GM21576 (cell line): ENCODE measurements around the gene ENOSF1.
"Not testable (repeated sequence)": the region's sequence is repeated elsewhere in the genome, so short reads cannot be mapped to it uniquely, and the experiment has no call there.

Source experiments
- ATAC-seq: cut with Tn5 transposase; IDR thresholded peaks from one replicate; pipeline ENCODE4 v1.9.1; 2021; ENCODE audit warnings: mild to moderate bottlenecking, moderate library complexity; ENCODE audit not compliant: unreplicated experiment

The ENOSF1 gene

GRCh38 chr18:708096-708495, 4.3 kb downstream of the ENOSF1 start:
- ATAC-seq = no peak

GRCh38 chr18:706405-706804, 6.0 kb downstream of the ENOSF1 start:
- no peak for ATAC-seq

GRCh38 chr18:703213-703967, 9.0 kb downstream of the ENOSF1 start:
- no peak for ATAC-seq

GRCh38 chr18:697800-698199, 14.6 kb downstream of the ENOSF1 start:
- no peak for ATAC-seq

DNA sequence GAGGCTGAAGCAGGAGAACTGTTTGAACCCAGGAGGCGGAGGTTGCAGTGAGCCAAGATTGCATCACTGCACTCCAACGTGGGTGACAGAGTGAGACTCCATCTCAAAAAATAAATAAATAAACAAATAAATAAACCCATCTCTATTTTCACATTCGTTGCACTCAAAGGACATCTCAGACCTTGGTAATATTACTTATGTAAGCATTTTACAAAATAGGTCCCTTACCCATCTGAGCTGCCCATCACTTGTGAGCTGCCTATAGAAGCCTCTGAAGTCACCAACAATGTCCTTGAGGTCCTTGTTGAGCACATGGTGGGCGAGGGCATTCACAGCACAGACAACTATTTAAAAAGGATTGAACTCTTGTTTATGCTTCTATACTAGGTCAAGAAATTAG, 15.4 kb downstream of the ENOSF1 start:
- no peak for ATAC-seq

- no peak for ATAC-seq
Measured at GRCh38 chr18:693466-694187, 18.8 kb downstream of the ENOSF1 start.

- no peak for ATAC-seq
Measured at GRCh38 chr18:692824-693223, 19.6 kb downstream of the ENOSF1 start.

DNA sequence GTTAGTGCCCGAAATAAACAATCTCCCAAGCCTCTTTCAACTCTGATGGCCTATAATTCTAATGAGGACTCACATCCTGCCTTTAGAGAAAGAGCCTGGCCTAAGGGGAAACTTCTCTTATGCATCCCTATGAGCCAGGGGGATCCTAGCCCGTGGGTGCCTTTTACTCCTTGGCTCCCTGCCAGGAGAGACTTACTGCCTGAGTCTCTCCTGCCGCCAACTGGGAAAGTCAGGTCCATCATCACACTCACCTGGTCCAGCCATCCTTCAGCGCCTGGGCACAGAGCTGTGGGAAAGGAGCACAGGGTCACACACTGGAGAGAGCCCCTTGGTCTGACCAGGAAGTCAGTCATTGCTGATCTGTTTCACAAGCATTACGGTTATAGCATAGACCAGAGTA, 24.1 kb downstream of the ENOSF1 start:
- ATAC-seq = no peak

DNA sequence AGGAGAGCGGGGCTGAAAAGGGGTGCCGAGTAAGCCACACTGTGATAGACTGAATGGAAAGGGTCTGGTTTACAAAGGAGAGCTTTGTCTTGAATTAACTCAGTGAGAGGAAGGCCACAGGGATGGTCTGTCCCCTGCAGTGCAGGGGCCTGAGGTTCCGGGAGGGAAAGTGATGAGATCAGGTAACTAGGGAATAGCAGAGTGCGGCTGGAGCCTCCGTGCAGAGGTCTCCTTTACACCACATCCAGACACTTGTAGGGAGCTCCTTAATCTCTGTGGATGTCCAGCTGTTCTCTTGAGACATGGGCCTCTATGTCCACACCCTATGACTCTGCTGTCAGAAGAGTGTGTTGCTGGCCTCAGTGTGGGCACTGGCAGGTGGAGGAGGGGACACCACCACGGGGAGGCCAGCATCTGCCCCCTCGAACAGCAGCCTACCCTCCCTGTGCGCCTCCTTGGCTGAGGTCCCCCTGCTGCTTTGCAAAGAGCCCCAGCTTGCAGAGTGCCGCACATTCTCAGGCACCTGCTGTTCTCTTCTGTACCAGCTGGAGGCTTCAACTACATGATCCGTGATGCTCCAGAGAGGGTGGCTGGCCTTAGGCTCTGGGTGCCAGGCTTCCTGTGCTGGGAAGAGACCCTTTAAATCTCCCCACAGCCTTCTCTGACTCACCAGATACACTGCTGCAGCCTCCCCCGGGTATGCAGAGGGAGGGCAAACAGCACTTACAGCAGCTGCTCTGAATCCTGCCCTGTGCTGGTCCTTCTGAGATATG, 25.9 kb downstream of the ENOSF1 start:
- no peak for ATAC-seq

DNA sequence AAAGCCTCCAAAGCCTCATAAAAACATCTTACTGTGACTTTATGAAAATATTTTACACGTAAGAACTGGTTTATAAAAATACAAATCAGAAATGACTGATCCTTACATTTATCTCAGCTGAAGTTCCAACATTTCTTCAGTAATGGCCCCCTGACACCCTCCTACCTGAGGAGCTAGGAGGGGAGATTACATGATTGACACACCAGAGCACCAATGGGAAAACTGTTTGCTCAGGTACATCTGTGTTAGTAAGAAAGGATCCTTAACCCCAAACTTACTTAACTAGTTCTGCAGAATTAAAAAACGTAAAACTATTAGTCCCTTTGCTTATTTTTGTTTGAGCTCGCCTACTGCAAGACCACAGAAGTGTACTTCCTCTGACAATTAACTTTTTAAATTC, 27.0 kb downstream of the ENOSF1 start:
- no peak for ATAC-seq

GRCh38 chr18:683531-683930, 28.9 kb downstream of the ENOSF1 start:
- no peak for ATAC-seq

GRCh38 chr18:682833-683232, 29.6 kb downstream of the ENOSF1 start:
- no peak for ATAC-seq

- not testable (repeated sequence) for ATAC-seq
Measured at GRCh38 chr18:682416-682815, 30.0 kb downstream of the ENOSF1 start.

GRCh38 chr18:681985-682384, 30.4 kb downstream of the ENOSF1 start:
- no peak for ATAC-seq

DNA sequence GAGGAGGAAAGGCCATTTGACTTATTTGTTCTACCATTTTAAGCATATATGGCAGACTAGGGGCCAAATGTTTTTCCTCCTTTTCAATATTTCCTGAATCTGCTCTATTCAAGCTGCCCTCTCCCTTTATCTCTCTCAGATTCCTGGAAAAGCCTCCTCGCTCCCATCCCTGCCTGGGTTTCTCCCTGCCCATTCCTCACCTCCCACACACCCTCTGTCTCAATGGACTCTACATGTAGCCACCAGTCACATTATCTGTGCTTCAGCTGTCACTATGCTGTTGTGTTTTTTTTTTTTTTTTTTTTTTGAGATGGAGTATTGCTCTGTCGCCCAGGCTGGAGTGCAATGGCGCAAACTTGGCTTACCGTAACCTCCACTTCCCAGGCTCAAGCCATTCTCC, 32.0 kb downstream of the ENOSF1 start:
- ATAC-seq = no peak

DNA sequence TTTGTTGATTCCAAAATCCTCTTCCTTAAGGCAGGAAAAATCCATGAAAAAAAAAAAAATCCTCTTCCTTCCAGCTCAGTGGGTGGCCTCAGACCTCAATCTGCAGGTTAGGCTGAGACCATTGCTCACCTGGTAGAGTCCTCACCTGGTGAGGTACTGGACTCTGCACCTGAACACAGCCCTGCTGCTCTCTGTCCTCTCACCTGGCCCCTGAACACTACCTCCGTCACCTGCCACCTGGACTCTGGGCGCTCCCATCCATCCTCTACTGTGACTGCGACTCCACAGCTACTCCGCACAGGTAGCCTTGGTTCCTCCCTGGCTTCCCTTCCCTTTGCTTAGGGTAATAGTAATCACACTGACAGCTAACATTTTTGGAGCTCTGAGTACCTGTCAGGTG, 32.9 kb downstream of the ENOSF1 start:
- ATAC-seq = no peak

- no peak for ATAC-seq
Measured at GRCh38 chr18:678482-679182, 33.8 kb downstream of the ENOSF1 start.

DNA sequence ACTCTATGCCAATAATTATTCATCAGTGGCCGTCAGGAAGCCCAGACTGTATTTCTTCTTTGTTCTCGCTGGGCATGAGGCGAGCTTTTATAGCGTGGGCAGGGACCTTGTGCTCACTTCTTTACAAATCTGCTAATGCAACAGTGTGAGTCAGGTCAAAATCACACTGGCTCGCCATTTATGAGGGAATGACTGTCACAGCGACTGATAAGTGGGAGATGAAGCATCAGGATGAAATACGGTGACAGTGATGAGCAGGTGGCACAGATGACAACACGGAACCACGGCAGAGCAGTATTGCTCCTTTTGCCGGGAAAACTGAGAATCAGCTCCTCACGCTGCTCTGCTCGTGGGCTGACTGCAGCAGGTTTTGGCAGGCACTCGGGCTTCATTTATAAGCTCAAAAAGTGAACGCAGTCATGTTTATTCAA, 34.5 kb downstream of the ENOSF1 start:
- ATAC-seq = no peak

- no peak for ATAC-seq
Measured at GRCh38 chr18:677145-677544, 35.3 kb downstream of the ENOSF1 start.

- no peak for ATAC-seq
Measured at GRCh38 chr18:676736-677135, 35.7 kb downstream of the ENOSF1 start.

DNA sequence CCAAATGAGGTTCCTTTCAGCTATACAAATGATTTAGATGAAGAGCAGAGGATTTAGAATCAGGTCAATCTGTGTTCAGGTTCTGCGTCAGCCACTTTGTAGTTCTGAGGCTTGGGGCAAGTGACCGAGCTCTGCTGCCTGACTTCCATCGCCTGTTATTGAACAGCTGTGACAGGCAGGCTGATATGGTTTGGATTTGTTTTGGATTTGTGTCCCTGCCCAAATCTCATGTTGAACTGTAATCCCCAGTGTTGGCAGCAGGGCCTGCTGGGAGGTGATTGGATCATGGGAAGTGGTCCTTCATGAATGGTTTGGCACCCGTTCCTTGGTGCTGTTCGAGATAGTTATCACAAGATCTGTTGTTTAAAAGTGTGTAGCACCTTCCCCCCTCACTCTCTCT, 36.4 kb downstream of the ENOSF1 start:
- no peak for ATAC-seq
